B cell (primary cell): ENCODE results near the gene CCDC74A.
"Not testable (repeated sequence)": the region's sequence is repeated elsewhere in the genome, so short reads cannot be mapped to it uniquely, and the experiment has no call there.

Source experiments
- EZH2 ChIP-seq: IDR thresholded peaks from 2 replicates; pipeline ENCODE4 v1.6.1; 2012; ENCODE audit warnings: borderline replicate concordance, low read depth, mild to moderate bottlenecking, moderate library complexity, low read length; ENCODE audit not compliant: insufficient read depth, poor library complexity, severe bottlenecking
- TF ChIP-seq, protein P1 (sequence below): fragments of 200-600 bp; IDR thresholded peaks from one replicate; pipeline ENCODE4 v1.8.0; 2022; ENCODE audit warnings: antibody characterized with exemption, mild to moderate bottlenecking

DNA sequence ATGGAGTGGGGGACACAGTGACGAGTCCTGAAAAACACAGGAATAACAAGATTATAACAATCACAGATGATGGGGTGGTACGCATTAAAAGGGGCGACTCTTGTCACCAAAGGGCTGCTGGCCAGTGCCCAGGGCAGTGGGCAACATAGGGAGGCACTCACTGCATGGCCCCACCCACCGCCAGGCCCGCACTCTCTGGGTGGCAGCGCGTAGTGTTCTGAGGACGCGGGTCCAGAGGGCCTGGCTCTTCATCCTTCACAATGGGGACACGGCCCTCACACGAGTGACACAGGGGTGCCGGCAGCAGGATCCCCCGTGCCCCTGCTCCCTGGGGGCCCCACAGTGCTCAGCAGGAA, 6.6 kb downstream of the CCDC74A start:
- TF ChIP-seq, protein P1, sequence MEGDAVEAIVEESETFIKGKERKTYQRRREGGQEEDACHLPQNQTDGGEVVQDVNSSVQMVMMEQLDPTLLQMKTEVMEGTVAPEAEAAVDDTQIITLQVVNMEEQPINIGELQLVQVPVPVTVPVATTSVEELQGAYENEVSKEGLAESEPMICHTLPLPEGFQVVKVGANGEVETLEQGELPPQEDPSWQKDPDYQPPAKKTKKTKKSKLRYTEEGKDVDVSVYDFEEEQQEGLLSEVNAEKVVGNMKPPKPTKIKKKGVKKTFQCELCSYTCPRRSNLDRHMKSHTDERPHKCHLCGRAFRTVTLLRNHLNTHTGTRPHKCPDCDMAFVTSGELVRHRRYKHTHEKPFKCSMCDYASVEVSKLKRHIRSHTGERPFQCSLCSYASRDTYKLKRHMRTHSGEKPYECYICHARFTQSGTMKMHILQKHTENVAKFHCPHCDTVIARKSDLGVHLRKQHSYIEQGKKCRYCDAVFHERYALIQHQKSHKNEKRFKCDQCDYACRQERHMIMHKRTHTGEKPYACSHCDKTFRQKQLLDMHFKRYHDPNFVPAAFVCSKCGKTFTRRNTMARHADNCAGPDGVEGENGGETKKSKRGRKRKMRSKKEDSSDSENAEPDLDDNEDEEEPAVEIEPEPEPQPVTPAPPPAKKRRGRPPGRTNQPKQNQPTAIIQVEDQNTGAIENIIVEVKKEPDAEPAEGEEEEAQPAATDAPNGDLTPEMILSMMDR, result not testable (repeated sequence)
- TF ChIP-seq EZH2, result not testable (repeated sequence)
